EL (cell line): ENCODE data around the gene VTN.

Source experiments
- DNase-seq: peaks from one replicate; pipeline ENCODE4 v3.0.0-alpha.2; 2016

The VTN gene

DNA sequence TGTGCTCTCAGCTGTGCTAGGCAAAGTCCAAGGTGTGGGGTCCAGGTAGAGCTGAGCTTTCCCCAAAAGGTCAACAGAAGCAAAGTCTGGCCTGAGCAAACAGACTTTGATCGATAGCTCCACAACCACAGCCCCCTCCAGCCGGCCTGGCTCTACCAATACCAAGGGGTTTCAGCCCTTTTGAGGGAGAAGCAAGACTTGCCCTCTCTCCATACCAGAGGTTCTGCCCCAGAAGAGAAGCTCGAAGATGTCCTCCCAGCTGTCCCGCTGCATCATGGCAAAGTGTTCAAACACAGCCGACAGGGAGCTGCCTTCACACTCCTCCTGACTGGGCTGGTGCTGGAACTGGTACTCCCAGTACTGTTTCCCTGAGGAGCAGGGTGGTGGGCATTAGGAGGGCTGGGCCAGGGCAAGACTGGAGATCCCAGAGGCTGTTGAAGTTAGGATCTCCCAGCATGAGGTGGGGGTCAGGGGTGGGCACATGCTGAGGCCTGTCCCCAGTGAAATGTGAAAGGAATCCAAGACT, 1.7 kb downstream of the VTN start:
- DNase-seq = no peak

DNA sequence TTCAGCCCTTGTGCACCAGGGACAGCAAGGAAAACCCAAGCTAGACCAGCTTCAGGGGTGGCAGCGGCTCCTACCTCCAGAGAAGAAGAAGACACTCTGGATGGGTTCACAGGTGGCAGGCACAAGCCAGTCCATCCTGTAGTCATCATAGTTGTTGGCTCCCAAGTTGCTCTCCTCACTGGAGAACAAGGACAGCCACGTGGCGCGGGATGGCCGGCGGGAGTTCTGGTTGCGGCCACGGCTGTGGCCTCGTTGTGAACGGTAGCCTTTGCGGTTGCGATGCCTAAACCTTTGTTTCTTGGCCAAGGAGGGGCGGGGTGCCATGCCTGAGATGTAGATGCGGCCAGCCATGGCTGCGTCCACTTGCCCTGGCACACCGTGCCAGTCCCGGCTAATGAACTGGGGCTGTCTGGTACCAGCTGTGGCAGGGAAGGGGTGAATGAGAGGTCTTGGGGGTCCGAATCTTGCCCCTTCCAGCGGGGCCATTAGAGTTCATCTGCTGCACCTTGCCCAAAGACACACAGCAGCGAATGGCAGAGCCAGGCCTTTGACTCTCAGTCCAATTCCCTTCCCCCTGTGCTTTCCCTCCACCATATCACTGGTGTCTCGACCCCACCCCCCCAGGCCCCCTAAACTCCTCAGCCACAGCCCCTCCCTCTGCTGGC, 2.3 kb downstream of the VTN start:
- no peak for DNase-seq

DNA sequence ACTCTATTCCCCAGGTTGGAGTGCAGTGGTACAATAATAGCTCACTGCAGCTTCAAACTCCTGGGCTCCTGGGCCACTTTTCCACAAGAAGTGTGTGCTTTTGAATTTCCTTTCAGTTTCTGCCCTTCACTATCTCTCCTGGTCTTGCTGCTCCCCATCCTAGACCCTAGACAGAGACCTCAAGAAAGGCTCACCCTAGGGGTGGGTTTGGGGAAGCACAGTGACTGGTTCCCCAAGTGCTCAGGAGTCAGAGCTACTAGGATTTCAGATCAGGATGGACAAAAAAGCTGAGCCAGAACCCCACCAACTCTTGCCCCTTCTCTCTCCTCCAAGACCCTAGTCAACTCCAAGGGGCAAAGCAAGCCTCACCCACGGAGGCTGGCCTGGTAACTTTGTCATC, 3.5 kb downstream of the VTN start:
- DNase-seq = no peak

DNA sequence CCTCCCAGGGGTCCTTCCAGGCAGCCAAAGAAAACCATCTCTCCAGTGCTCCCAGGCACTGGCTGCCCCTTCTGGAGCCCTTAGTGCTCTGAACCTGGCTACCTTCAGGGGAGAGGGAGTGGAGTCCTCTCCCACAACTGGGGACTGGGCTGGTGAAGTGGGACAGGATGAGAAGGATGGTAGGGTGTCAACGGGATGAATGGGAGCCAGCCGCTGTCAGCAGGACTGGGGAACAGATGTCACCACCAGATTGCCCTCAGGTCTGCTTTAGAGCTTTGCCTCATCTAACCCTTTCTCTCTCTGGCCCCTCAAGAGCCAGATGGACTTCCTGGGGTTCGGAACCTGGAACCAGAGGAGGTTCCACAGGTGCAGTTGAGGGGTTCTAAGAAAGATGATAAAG, 4.6 kb downstream of the VTN start:
- no peak for DNase-seq

DNA sequence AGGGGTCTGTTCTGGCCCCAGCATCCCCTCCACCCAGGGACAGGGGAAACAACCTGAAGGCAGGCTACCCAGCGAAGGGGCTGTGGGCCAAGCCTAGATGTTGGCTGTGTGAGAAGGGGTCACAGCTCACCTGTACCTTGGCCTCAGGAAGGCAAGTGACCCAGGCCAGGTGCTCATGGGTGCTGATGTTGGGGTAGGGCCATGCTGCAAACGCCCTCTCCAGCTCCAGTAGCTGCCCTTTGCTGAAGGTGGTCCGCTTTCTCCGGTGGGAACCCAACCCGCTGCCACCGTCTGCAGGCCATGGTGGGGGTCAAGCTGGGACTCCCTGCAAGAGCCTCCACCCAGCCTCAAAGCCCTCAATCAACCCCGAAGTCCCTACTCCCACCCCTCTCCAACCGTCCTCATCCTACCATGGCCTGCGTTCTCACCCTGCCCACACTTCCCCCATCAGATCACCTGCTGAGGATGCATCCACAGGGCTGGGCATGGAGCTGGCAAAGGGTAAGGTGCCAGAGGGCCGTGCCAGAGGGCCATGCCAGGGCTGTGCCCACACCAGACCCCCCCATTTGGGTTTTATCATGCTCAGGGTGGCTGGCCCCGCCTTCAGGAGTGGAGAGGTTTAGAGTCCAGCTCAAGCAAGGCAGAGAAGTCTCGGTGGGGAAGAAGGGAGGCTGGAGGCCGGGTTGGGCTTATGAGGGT, 5.3 kb downstream of the VTN start, which contains the start of gene SEBOX:
Gene SEBOX, minus strand, starts transcription at position 535 of the 699 bp plus-strand sequence. Its CDS starts 48 bp downstream, at position 487.
- DNase-seq = no peak

DNA sequence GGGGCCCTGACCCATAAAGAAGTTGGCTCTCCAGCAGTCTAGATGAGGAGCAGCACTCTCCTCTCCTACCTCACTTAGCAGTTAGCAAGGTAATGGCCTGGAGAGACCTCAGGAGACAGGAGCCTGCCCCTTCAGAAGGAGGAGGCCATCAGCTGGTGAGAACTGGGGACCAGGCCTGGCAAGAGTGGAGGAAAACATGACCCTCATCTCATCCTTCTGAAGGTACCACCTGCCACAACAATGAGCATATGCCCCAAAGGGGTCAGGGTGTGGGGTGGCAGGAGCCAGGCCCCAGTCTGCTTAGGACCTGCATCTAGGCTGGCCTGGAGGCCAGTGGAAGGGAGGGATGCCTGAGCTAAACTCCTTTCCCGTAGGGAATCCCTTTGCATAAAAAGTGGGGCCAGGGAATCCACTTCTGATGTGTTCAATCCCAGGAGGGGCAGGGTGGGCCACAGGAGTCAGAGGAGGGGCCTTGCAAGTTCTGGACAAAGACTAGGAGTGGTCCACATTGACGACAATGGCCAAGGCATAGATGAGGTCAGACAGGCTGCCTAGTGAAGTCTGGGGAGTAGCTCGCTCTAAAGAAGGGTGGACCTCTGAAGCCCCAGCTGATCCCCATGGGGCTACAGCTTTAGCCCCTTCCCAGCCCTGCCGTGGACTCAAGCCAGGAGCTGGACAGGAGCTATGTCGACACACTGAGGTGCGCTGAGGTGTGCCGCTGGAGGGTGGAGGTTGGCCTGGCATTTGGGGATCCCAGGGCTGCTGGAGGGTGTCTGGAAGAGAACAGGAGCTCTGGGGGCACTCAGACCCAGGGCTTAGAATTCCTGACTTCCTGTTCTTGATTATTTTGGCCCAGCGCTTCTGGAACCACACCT, 6.1 kb downstream of the VTN start:
- DNase-seq = no peak

DNA sequence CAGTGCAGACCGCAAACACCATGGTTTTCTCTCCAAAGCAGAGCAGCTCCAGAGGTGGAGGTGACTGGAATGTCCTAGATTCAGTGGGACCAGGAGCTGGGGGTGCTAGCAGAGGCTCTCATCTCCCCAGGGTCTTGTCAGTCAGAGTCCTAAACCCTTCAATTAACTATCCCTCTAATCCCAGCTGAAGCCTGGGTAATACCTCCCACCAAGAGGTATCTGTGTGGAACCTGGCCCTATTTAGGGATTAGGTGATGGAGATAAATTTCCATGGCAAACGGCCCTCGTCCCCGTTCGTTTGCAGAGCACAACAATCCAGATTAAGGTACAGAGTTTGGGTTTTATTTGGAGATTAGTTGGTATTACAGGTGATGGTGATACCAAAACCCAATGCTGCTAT, 6.9 kb downstream of the VTN start:
- DNase-seq = no peak

DNA sequence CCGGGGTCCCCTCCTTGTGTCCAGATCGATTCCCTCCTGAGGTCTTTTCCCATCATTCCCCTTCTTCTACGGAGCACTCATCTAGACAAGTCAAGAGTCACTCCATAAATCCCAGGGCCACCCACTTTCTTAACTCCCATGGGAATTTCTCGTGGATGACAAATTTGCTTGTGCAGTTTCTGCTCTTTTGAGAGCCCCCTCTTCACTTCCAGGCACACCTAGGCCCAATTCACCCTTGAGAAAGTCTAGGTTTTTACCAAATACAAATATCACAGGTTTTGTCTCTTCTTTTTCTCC, 12.3 kb downstream of the VTN start:
- no peak for DNase-seq

DNA sequence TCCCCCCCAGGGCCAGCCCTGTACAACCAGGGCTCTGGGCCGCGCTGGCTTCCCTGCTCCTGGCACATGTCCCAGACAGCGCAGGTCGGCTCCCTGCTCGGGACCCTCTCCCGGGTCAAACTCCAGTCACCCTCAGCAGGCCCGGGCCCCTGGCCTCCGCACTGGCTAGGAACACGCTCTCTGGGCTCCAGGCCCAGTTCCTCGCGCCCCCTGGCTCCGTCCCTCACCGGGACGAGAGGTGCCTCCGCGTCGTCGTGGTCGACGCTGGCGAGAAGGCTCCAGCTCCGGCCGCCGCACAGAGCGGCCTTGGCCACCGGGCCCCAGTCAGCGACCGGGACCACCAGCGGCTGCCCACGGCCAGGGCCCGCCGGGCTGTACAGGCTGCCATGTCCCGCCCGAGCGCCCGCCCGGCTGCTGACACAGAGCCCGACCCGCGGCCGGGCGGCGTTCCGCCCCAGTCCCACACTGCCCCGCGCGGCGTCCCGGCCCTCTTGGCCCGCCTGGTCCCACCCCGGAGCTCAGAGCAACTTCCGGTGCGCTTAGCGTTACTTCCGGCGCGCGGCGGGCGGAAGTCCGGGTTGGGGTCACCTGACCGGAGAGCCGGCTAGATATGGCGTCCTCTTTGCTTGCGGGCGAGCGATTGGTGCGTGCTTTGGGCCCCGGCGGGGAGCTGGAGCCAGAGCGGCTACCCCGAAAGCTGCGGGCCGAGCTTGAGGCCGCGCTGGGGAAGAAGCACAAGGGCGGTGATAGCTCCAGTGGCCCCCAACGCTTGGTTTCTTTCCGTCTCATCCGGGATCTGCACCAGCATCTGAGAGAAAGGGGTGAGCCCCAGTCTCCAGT, 12.8 kb downstream of the VTN start, which contains the start of gene POLDIP2:
Gene POLDIP2, minus strand, starts transcription at position 467 of the 840 bp plus-strand sequence. Its CDS starts 79 bp downstream, at position 388.
- DNase-seq = peak; percentile 94

DNA sequence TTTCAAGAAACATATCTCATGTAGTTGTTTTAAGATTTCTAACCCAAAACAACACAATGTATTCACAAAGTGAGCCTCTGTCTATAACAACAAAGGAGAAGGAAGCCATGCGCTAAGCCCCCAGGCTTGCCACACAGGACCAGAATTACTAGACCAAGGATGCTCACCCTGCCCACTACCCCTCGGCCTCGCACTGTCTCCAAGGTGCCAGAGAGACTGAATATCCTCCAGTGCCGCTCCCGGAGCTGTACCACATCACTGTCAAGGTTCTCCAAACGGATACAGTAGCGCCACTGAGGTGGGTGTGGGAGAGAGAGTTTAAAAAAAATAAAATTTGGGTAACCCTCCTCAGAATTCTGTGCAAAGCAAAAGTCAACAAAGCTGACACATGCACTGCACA, 19.8 kb downstream of the VTN start:
- DNase-seq = no peak

DNA sequence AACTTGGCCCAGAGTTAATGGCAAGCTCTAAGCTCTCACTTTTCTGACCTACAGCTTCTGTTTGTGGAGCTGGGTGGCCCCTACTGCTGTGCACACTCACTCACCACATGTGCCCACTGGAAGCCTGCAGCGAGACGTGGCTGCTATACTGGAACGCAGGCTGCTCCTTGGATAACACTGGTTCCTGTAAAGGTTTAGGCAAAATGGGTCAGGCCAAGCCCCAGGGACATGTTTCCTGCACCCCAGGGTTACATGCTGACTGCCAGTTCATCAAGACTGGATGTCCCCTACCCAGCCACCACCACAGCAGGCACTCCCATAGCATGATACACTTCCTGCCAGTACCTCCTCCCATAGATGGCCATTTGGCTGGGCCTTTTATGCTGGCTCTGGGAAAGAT, 21.1 kb downstream of the VTN start:
- no peak for DNase-seq

DNA sequence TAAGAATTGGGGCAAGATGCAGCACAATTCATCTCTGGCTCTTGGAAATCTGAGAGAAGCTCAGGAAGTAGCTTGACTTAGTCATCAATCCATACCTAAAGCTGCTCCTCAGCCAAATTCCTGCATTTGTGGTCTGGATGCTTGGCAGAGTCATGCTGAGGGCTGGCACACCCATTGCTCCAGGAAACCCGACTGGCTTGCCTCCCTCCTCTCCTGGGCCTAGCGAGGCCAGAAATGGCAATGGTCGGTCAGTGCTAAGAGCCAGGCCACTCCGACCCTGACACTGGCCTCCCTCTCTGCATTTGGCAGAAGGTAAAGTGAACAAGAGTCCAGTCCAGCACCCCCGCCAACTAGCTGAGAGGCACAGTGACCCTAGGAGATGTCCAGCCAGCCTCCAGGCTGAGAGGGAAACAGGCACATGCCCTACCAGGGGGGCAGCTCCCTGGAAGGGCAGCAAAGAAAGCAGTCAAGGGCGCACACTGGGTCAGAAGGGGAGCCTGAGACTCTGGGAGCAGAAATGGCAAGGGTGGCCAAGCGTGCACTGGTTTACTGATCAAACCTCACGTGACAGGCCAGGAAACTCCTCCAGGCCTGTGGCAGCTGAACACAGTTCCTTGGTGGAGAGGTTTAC, 22.7 kb downstream of the VTN start:
- DNase-seq = peak; percentile 95

DNA sequence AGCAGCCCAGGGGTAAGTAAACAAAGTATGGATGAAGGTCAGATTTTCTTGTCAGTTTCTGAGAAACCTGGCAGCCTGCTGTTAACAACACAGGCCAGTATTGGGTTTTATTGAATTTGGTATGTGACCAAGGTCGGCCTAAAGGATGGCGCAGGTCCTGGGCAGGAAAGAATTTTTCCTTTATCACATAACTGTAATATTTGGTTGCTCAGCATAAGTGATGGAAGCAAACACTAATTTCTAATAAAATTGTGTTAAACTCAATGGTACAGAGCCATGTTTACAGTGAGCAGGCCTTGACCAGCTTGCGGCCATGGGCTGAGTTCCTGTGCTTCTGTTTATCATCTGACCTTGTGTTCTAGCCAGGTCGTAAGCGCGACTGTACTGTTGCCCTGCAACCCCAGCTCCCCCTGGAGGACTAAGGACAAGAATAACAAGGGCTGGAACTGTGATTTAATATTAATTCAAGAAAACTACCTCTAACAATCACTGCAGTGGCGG, 23.3 kb downstream of the VTN start:
- no peak for DNase-seq

DNA sequence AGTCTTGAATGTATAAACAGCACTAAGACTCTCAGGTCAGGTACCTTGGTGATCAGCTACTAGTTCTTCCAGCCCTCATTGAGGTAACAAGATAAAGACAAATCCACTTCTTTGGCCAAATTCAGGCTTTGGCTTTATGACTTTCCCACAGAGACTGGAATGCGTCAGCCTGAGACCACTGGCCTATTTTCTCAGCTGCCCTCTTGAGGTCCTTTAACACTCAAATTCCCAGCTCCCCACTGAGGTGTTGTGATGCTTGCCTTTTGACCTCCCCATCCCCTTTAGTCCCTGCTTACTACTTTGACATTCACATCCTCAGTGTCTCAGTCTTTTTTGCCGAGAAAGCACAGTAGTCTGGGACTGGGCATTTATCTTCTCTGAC, 23.9 kb downstream of the VTN start:
- DNase-seq = no peak

DNA sequence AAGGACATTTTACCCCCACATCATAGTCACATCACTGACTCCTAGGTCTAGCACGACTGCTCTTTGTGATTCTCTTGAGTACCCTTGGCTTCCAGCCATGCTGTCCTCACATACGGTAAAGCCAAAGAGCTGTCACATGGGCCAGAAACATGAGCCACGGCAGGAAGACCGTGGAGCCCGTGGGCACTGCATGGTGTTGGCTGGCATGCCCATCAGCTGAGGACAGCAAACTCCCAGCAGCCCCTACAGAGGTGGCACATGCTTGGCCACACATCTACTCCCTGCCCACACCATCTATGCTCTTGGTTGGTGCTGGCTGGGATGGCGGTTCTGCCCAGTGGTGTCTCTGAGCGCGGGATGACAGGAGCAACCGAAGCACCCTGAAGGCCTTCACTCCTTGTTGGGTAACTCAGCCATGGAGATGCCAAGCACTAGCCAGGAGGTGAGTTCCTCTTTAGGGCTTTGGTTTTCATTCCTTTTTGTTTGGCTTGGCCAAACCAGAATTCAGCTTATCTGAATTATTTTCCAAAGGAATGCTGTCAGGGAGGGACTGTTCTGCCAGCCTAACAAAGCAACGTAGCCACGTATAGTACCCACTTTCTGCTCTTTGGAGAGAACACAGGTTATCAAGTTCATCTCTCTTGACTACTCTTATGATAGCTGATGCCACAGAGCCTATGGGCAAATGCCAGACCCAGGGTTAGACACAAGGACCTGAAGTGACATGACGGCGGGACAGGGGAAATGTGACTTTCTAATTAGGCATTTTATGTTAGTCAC, 24.5 kb downstream of the VTN start:
- DNase-seq = no peak

DNA sequence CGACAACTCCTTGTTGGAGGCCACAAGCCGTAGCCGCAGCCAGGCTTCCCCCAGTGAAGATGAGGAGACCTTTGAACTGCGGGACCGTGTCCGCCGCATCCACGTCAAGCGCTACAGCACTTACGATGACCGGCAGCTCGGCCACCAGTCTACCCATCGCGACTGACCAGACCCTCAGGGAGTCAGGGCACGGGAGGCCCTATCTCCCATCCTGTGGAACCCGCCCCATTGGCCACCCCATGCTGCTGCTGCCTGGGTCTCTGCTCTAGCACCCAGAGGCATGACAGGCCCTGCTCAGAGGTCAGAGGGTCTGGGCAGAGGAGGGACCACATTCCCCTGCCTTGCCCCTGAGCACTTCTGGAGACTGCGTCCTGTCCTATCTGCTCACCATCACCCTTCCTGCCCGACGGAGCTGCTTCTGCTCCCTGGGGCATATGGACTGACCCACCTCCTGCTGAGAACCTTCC, 25.6 kb downstream of the VTN start:
- no peak for DNase-seq

DNA sequence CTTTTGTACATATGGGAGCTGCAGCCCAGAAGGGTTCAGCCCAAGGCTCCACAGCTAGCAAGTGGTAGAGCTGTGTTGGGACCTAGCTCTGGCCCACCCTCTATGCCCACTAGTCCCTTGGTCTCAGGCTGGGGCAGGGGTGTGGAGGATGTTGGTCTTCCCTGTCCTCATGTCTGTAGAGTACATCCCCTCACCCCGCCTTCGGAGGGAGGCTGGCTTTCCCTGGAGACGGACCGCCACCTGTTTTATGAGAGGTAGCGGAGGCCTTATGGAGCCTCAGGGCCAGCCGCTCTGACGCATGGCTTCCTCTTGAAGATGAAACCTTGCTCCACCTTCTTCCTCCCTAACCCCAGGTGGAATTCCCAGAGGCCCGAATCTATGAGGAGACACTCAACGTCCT, 26.1 kb downstream of the VTN start:
- DNase-seq = no peak

DNA sequence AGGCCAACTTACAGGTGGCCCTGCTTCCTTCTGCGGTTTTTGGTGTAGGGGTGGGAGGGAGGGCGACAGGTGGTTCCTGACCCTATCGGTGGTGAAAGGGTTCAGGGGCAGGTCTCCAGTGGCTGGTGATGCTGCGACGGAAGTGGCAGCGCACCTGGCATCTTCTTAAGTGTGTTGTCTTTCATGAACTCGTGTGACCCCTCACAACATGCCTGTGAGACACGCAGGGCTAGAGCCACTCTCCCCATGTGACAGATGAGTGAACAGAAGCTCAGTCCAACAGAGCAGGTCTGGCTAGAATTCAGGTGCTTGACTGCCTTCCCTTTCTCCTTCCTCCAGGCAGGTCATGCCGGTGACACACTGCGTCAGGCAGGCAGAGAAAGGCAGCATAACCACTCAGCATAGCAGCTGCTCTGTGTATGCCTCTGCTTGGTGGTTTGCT, 26.6 kb downstream of the VTN start:
- DNase-seq = no peak

DNA sequence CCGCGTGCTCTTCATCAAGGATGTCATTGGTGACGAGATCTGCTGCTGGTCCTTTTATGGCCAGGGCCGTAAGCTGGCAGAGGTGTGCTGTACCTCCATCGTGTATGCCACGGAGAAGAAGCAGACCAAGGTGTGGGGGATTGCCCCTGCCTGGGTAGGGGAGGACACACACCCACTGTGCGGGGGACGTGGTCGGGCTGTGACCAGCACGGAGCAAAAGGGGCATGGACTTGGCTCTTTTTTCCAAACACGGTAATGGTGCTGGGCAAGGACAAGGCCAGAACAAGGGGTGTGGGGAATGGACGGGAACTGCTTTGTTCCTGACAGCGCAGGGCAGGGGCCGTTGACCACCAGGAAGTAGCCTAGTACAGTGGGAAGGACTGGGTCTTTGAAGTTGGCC, 27.8 kb downstream of the VTN start:
- DNase-seq = no peak

DNA sequence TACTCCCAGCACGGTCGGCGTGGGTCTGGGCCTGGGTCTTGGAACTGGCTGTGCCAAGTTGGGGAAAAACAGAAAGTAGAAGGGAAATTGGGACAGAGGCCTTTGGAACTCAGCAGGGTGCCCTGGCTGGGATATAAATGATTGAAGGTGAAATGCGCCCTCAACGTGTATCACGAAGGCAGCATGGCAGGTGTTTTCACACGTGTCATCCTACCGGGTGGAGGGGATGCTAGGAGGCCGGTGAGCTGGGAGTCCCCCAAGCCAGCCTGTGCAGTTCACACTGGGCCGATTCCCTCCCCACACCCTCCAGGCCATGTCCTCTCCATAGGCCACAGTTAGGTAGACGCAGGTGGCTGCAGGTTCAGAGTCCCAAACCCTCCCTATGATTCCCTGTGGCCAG, 28.6 kb downstream of the VTN start:
- DNase-seq = no peak

DNA sequence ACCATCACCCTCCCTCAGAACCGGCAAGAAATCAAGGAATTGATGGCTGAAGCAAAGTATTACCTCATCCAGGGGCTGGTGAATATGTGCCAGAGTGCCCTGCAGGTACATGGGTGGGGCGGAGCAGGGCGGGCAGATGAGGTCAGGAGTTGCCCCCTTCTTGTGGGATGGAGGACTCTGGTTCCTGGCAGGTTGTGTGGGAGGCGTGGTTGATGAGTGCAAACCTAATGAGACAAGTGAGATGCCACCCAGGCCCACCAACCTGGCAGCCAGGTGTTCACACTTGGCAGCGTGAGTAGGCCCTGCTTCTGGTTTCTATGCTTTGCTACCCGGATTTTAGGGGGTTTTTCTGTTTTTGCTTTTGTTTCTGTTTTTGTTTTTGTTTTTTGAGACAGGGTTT, 29.7 kb downstream of the VTN start:
- no peak for DNase-seq
